PFSK-1 (cell line): Measurements from ENCODE around the gene C5orf63.
A peak's percentile ranks its signal among the peaks of the same experiment; 100 is the strongest.

Source experiments
- FOXP2 ChIP-seq: optimal IDR thresholded peaks from 2 replicates; pipeline ENCODE3; 2011; ENCODE audit warnings: borderline replicate concordance, control low read depth, inconsistent platforms; ENCODE audit not compliant: insufficient read depth; ENCODE audit errors: extremely low read length, extremely low read depth
- POLR2AphosphoS5 ChIP-seq: IDR thresholded peaks from 2 replicates; pipeline ENCODE4 v1.6.1; 2012; ENCODE audit warnings: low read depth, mild to moderate bottlenecking, control low read depth, low read length, moderate library complexity
- REST ChIP-seq, 2 experiments: IDR thresholded peaks; 2 replicates each; pipeline versions ENCODE4 v1.6.1 to v1.8.0; 2011 to 2012; ENCODE audit warnings: low read depth in 2 of 2, low read length in 2 of 2, control low read depth in 1 of 2, inconsistent platforms in 1 of 2, mild to moderate bottlenecking in 1 of 2, moderate library complexity in 1 of 2; ENCODE audit not compliant: insufficient read depth in 1 of 2
- SIN3A ChIP-seq: IDR thresholded peaks from 2 replicates; pipeline ENCODE4 v1.6.1; 2012; ENCODE audit warnings: mild to moderate bottlenecking, low read length, moderate library complexity, borderline replicate concordance; ENCODE audit not compliant: insufficient read depth
- TAF1 ChIP-seq: IDR thresholded peaks from 2 replicates; pipeline ENCODE4 v1.6.1; 2012; ENCODE audit warnings: low read length, control low read depth, borderline replicate concordance; ENCODE audit not compliant: insufficient read depth

The C5orf63 gene

GRCh38 chr5:127076315-127077129 is 3.2 kb upstream of the C5orf63 start:
- TF ChIP-seq TAF1 (no peak), POLR2AphosphoS5 (no peak), REST (IDR thresholded peaks at IDR 0.05; ENCODE audit: insufficient read depth in 1 of 2, low read depth in 2 of 2, low read length in 2 of 2) (peak in 1 of 2 experiments; percentile 53; a peak in 1 of 4 replicates), SIN3A (peak; percentile 60; the same call in 1 of the 2 replicates)

GRCh38 chr5:127074466-127074865 is 1.2 kb upstream of the C5orf63 start:
- TF ChIP-seq FOXP2 (no peak), POLR2AphosphoS5 (no peak), TAF1 (no peak), SIN3A (no peak), REST (IDR thresholded peaks at IDR 0.05; ENCODE audit: insufficient read depth in 1 of 2, low read depth in 2 of 2, low read length in 2 of 2) (no peak)

- TF ChIP-seq FOXP2 (no peak), TAF1 (no peak), POLR2AphosphoS5 (no peak), SIN3A (no peak), REST (IDR thresholded peaks at IDR 0.05; ENCODE audit: insufficient read depth in 1 of 2, low read depth in 2 of 2, low read length in 2 of 2) (no peak)
Observed at GRCh38 chr5:127070243-127070642, 3.1 kb downstream of the C5orf63 start.

GRCh38 chr5:127068493-127069214 is 4.6 kb downstream of the C5orf63 start:
- no peak for TF ChIP-seq POLR2AphosphoS5
- TF ChIP-seq SIN3A: no peak

GRCh38 chr5:127066721-127067120 is 6.6 kb downstream of the C5orf63 start:
- no peak for TF ChIP-seq REST (IDR thresholded peaks at IDR 0.05; ENCODE audit: insufficient read depth in 1 of 2, low read depth in 2 of 2, low read length in 2 of 2)
- TF ChIP-seq POLR2AphosphoS5: no peak
- no peak for TF ChIP-seq FOXP2
- no peak for TF ChIP-seq TAF1
- no peak for TF ChIP-seq SIN3A
